DOHH2 (cell line): Measurements from ENCODE around the gene ARAP1.

Experiments used
- H3F3A ChIP-seq: fragments of 200-600 bp; sonication (generic), shearing (Covaris generic); 2 replicates; pipeline ENCODE4 v1.6.0; 2016; ENCODE audit warnings: antibody characterized with exemption, mild to moderate bottlenecking; ENCODE audit not compliant: control insufficient read depth, insufficient read depth
- H3K27ac ChIP-seq: fragments of 200-600 bp; sonication (generic); 2 replicates; pipeline ENCODE4 v1.5.1; 2014; ENCODE audit warnings: low read depth, mild to moderate bottlenecking, low read length, moderate library complexity
- H3K27me3 ChIP-seq: fragments of 200-600 bp; sonication (generic); 2 replicates; pipeline ENCODE4 v1.6.1; 2014; ENCODE audit warnings: mild to moderate bottlenecking, low read length, mixed read lengths; ENCODE audit not compliant: control insufficient read depth
- H3K36me3 ChIP-seq: fragments of 200-600 bp; sonication (generic); 2 replicates; pipeline ENCODE4 v1.6.1; 2014; ENCODE audit warnings: mild to moderate bottlenecking, low read length, moderate library complexity, mixed read lengths; ENCODE audit not compliant: control insufficient read depth
- H3K4me1 ChIP-seq: fragments of 200-600 bp; sonication (generic); 2 replicates; pipeline ENCODE4 v1.6.1; 2014; ENCODE audit warnings: mild to moderate bottlenecking, low read length, mixed read lengths; ENCODE audit not compliant: control insufficient read depth
- H3K4me2 ChIP-seq: fragments of 200-600 bp; sonication (generic); 2 replicates; pipeline ENCODE4 v1.6.0; 2014; ENCODE audit warnings: mild to moderate bottlenecking, low read length, moderate library complexity
- H3K4me3 ChIP-seq: fragments of 200-600 bp; sonication (generic); 2 replicates; pipeline ENCODE4 v1.5.1; 2014; ENCODE audit warnings: mild to moderate bottlenecking, low read length, mixed read lengths
- H3K79me2 ChIP-seq: fragments of 200-600 bp; sonication (generic); 2 replicates; pipeline ENCODE4 v1.6.1; 2014; ENCODE audit warnings: mild to moderate bottlenecking, low read length, mixed read lengths; ENCODE audit not compliant: control insufficient read depth
- H3K9me2 ChIP-seq: fragments of 200-600 bp; sonication (generic); replicated peaks from 2 replicates; pipeline ENCODE4 v1.6.1; 2014; ENCODE audit warnings: mild to moderate bottlenecking, low read length, mixed read lengths; ENCODE audit not compliant: control insufficient read depth
- H3K9me3 ChIP-seq: fragments of 200-600 bp; sonication (generic); 2 replicates; pipeline ENCODE4 v1.6.1; 2014; ENCODE audit warnings: antibody characterized with exemption, low read length, mixed read lengths; ENCODE audit not compliant: control insufficient read depth, insufficient read depth
- H4K20me1 ChIP-seq: fragments of 200-600 bp; sonication (generic); 2 replicates; pipeline ENCODE4 v1.6.0; 2014; ENCODE audit warnings: low read depth, mild to moderate bottlenecking, antibody characterized with exemption, low read length, moderate library complexity; ENCODE audit not compliant: control insufficient read depth, insufficient read depth
- EZH2phosphoT487 ChIP-seq: fragments of 200-600 bp; sonication (generic); IDR thresholded peaks from 2 replicates; pipeline ENCODE4 v1.6.1; 2017; ENCODE audit warnings: borderline replicate concordance, mild to moderate bottlenecking, antibody characterized with exemption, low read length, moderate library complexity, mixed read lengths
- TF ChIP-seq, protein P1 (sequence below): fragments of 200-600 bp; sonication (generic); IDR thresholded peaks from one replicate; pipeline ENCODE4 v1.5.1; 2014; ENCODE audit warnings: antibody characterized with exemption, mild to moderate bottlenecking, low read depth, low read length; ENCODE audit not compliant: poor library complexity, severe bottlenecking

The ARAP1 gene

GRCh38 chr11:72782081-72782920 lies 30.1 kb upstream of the ARAP1 start:
- peaks cover 21% of the 10 kb centered on the region for H3K27me3 ChIP-seq
- H3K79me2 ChIP-seq, result no peaks in the 10 kb centered on the region
- H3K9me3 ChIP-seq, result no peaks in the 10 kb centered on the region
- H3K4me3 ChIP-seq, result peak overlapping the region; percentile 45
- no peak for TF ChIP-seq EZH2phosphoT487
- TF ChIP-seq, protein P1, sequence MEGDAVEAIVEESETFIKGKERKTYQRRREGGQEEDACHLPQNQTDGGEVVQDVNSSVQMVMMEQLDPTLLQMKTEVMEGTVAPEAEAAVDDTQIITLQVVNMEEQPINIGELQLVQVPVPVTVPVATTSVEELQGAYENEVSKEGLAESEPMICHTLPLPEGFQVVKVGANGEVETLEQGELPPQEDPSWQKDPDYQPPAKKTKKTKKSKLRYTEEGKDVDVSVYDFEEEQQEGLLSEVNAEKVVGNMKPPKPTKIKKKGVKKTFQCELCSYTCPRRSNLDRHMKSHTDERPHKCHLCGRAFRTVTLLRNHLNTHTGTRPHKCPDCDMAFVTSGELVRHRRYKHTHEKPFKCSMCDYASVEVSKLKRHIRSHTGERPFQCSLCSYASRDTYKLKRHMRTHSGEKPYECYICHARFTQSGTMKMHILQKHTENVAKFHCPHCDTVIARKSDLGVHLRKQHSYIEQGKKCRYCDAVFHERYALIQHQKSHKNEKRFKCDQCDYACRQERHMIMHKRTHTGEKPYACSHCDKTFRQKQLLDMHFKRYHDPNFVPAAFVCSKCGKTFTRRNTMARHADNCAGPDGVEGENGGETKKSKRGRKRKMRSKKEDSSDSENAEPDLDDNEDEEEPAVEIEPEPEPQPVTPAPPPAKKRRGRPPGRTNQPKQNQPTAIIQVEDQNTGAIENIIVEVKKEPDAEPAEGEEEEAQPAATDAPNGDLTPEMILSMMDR, result no peak
- no peaks in the 10 kb centered on the region for H3F3A ChIP-seq
- H3K36me3 ChIP-seq, result no peaks in the 10 kb centered on the region
- H3K4me2 ChIP-seq, result peak overlapping the region; percentile 55
- no peaks in the 10 kb centered on the region; the same call in 1 of the 2 replicates for H4K20me1 ChIP-seq
- H3K4me1 ChIP-seq, result peaks cover 14% of the 10 kb centered on the region
- H3K27ac ChIP-seq, result no peak overlapping the region
- no peaks in the 10 kb centered on the region for H3K9me2 ChIP-seq

DNA sequence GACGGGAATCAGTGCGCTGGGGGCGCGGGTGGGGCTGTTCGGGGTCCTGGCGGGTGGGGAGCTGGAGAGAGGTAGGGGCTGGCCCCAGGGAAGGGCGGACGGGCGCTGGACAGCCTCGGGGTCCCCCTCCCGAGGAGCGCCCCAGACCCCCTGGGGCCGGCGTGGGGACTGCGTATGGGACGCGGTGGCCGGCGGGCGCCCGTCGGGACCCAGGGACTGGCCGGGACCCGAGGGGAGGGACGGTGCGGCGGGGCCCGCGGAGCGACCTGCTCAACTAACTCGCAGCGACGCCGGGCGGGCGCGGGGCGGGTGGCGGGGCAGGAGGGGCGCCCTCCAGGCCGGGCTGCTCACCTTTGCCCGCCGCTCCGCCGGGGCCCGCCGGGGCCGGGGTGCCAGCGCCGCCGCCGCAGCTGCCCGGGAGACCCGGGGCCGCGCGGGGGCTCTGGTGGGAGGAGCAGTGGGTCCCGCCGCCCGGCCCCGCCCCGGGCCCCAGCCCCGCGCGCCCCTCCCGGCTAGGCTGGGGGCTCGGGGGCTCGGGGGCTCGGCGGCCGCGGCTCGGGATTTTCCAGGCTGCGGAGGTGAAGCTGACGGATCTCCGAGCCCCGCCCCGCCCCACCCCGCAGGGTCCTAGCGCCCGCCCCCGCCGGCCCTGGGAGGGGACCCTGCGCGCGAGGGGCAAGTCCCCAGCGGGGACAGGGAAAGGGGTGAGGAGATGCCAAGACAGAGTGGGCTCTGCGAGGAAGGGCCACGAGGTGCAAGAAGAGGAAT lies 29.3 kb upstream of the ARAP1 start:
- TF ChIP-seq, protein P1, result no peak
- no peak for TF ChIP-seq EZH2phosphoT487
- Histone ChIP-seq H3K4me3 (peak overlapping the region; percentile 61), H3K79me2 (no peaks in the 10 kb centered on the region), H3F3A (no peaks in the 10 kb centered on the region), H3K27me3 (peaks cover 21% of the 10 kb centered on the region), H3K9me2 (no peaks in the 10 kb centered on the region), H4K20me1 (no peaks in the 10 kb centered on the region; the same call in 1 of the 2 replicates), H3K27ac (no peak overlapping the region), H3K36me3 (no peaks in the 10 kb centered on the region), H3K4me1 (peaks cover 10% of the 10 kb centered on the region), H3K4me2 (peak overlapping the region; percentile 61), H3K9me3 (no peaks in the 10 kb centered on the region)

DNA sequence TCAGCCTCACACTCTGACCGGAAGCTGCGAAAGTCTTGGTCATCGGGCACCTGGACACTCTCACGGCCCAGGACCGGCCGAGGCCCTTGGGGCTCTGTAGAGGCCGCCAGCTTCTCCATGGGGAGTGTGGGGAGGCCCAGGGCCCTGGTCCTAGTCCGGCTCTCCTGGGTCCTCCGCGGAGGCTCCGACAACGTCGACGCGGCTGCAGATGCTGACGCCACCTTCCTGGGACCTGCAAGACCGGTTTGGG lies 28.8 kb upstream of the ARAP1 start:
- H4K20me1 ChIP-seq, result no peaks in the 10 kb centered on the region; the same call in 1 of the 2 replicates
- peak overlapping the region; percentile 61 for H3K4me3 ChIP-seq
- TF ChIP-seq EZH2phosphoT487, result no peak
- TF ChIP-seq, protein P1, result no peak
- no peaks in the 10 kb centered on the region for H3K79me2 ChIP-seq
- no peak overlapping the region for H3K27ac ChIP-seq
- H3K27me3 ChIP-seq, result peaks cover 21% of the 10 kb centered on the region
- no peaks in the 10 kb centered on the region for H3K9me2 ChIP-seq
- peak overlapping the region; percentile 61 for H3K4me2 ChIP-seq
- peaks cover 10% of the 10 kb centered on the region for H3K4me1 ChIP-seq
- no peaks in the 10 kb centered on the region for H3K36me3 ChIP-seq
- H3F3A ChIP-seq, result no peaks in the 10 kb centered on the region
- no peaks in the 10 kb centered on the region for H3K9me3 ChIP-seq
